HepG2 (cell line): ENCODE measurements around the gene ASB4. TPM values are rescaled to one million over a fixed set of nuclear protein-coding genes. Genes with fewer than 3 reads are reported as not detected.

Experiments used
- ATAC-seq: fragments of 200-7000 bp; cut with Tn5 transposase; 3 replicates; pipeline ENCODE4 v1.9.1; 2020; ENCODE audit warnings: mild to moderate bottlenecking, moderate library complexity
- BruUV-seq: library from RNA; stranded (reverse); fragments of 400-500 nt; replicated peaks from 2 replicates; lab custom pipeline; 2021; lab: Mats Ljungman, UMichigan
- CTCF ChIA-PET: fragments of 300-600 bp; formaldehyde crosslinking; extraction: SDS; loops from one replicate; lab custom pipeline; 2021; ENCODE audit warnings: low total read pairs, inconsistent platforms, low intra/inter-chr PET ratio; lab: Yijun Ruan, JAX
- POLR2A ChIA-PET: fragments of 350-600 bp; sonication (Branson Sonifier 250); formaldehyde crosslinking; loops from one replicate; lab custom pipeline; 2020; ENCODE audit warnings: antibody characterized with exemption, inconsistent platforms; lab: Yijun Ruan, JAX
- DNase-seq: peaks from one replicate; pipeline ENCODE4 v3.0.0-alpha.2; 2015; ENCODE audit warnings: low spot score
- FAIRE-seq: peaks from 3 replicates; lab custom pipeline; 2011; peaks lifted over from hg19 to GRCh38; lab: Jason Lieb, UNC
- H2AFZ ChIP-seq: one replicate; pipeline ENCODE4 v1.6.1; 2011; ENCODE audit warnings: low read length, inconsistent platforms
- H3K27ac ChIP-seq: fragments of 300-600 bp; 3 replicates; pipeline ENCODE4 v1.8.0; 2011; ENCODE audit warnings: mixed run types, mild to moderate bottlenecking, mixed read lengths, low read length, inconsistent platforms; ENCODE audit not compliant: insufficient read depth; ENCODE audit errors: extremely low read length
- H3K27me3 ChIP-seq, 2 experiments: fragments of 200-600 bp in 1 of 2; 2 replicates in 1 of 2; 3 replicates in 1 of 2; pipeline versions ENCODE4 v1.6.0 to v1.8.0; 2011; ENCODE audit warnings: low read length in 2 of 2, mild to moderate bottlenecking in 2 of 2, moderate library complexity in 2 of 2, inconsistent platforms in 1 of 2; ENCODE audit not compliant: insufficient read depth in 2 of 2, control insufficient read depth in 1 of 2
- H3K36me3 ChIP-seq, 2 experiments: fragments of 200-600 bp in 1 of 2; replicated peaks in 1 of 2; 2 replicates in 1 of 2; 3 replicates in 1 of 2; pipeline versions ENCODE4 v1.5.1 to v1.8.0; 2011; ENCODE audit warnings: low read length in 2 of 2, inconsistent platforms in 1 of 2; ENCODE audit not compliant: insufficient read depth in 2 of 2, control insufficient read depth in 1 of 2
- H3K4me1 ChIP-seq: 2 replicates; pipeline ENCODE4 v1.5.1; 2012; ENCODE audit warnings: low read length, inconsistent platforms; ENCODE audit not compliant: insufficient read depth
- H3K4me2 ChIP-seq: 2 replicates; pipeline ENCODE4 v1.6.0; 2011; ENCODE audit warnings: low read depth, low read length, inconsistent platforms
- H3K4me3 ChIP-seq, 3 experiments: fragments of 200-600 bp in 1 of 3; sonication (generic), shearing (Covaris generic) in 1 of 3; replicated peaks in 1 of 3; 2 replicates each; pipeline ENCODE4 v1.5.1; 2011 to 2016; ENCODE audit warnings: low read length in 3 of 3, inconsistent platforms in 2 of 3, low read depth in 2 of 3, mild to moderate bottlenecking in 2 of 3, control low read depth in 1 of 3, mixed read lengths in 1 of 3; ENCODE audit not compliant: insufficient read depth in 1 of 3
- H3K79me2 ChIP-seq: one replicate; pipeline ENCODE4 v1.6.1; 2011; ENCODE audit warnings: low read length, inconsistent platforms; ENCODE audit not compliant: insufficient read depth
- H3K9ac ChIP-seq: 2 replicates; pipeline ENCODE4 v1.6.0; 2011; ENCODE audit warnings: mild to moderate bottlenecking, low read depth, low read length, inconsistent platforms; ENCODE audit not compliant: insufficient read depth
- H3K9me3 ChIP-seq: 2 replicates; pipeline ENCODE4 v1.5.1; 2012; ENCODE audit warnings: mild to moderate bottlenecking, low read length
- H4K20me1 ChIP-seq: 2 replicates; pipeline ENCODE4 v1.6.0; 2011; ENCODE audit warnings: inconsistent platforms, mild to moderate bottlenecking, low read length, moderate library complexity; ENCODE audit not compliant: insufficient read depth
- HNRNPK ChIP-seq: fragments of 200-400 bp; formaldehyde crosslinking; IDR thresholded peaks from 2 replicates; pipeline ENCODE4 v1.6.1; 2018; ENCODE audit warnings: low read length, low read depth, moderate library complexity, mild to moderate bottlenecking; ENCODE audit not compliant: poor library complexity, severe bottlenecking
- KDM2A ChIP-seq: sonication (generic); formaldehyde crosslinking; IDR thresholded peaks from 2 replicates; pipeline ENCODE4 v1.4.0; 2020; ENCODE audit warnings: low read depth, missing genetic modification reagents, borderline replicate concordance
- MXI1 ChIP-seq: IDR thresholded peaks from 3 replicates; pipeline ENCODE4 v1.6.1; 2012; ENCODE audit warnings: low read depth, low read length, inconsistent platforms, borderline replicate concordance
- TBL1XR1 ChIP-seq: fragments of 150-350 bp; IDR thresholded peaks from 2 replicates; pipeline ENCODE4 v1.6.1; 2014; ENCODE audit warnings: borderline replicate concordance, low read length; ENCODE audit not compliant: partially characterized antibody
- ZNF160 ChIP-seq: sonication (generic); formaldehyde crosslinking; IDR thresholded peaks from 2 replicates; pipeline ENCODE4 v1.8.0; 2022; ENCODE audit warnings: mild to moderate bottlenecking, inconsistent platforms, missing genetic modification reagents
- ZNF234 ChIP-seq: sonication (generic); formaldehyde crosslinking; conservative IDR thresholded peaks from 2 replicates; pipeline ENCODE4 v1.5.1; 2020; ENCODE audit warnings: mild to moderate bottlenecking, missing genetic modification reagents
- ZNF570 ChIP-seq: sonication (generic); formaldehyde crosslinking; IDR thresholded peaks from 2 replicates; pipeline ENCODE4 v1.4.0; 2020; ENCODE audit warnings: mild to moderate bottlenecking, missing genetic modification reagents, borderline replicate concordance
- ZNF605 ChIP-seq: sonication (generic); formaldehyde crosslinking; IDR thresholded peaks from 2 replicates; pipeline ENCODE4 v1.8.0; 2022; ENCODE audit warnings: mild to moderate bottlenecking, missing genetic modification reagents
- ZNF652 ChIP-seq: IDR thresholded peaks from 2 replicates; pipeline ENCODE4 v1.6.1; 2016; ENCODE audit warnings: low read depth, borderline replicate concordance
- ZNF660 ChIP-seq: sonication (generic); formaldehyde crosslinking; IDR thresholded peaks from 2 replicates; pipeline ENCODE4 v1.5.1; 2020; ENCODE audit warnings: mild to moderate bottlenecking, low read depth, missing genetic modification reagents, borderline replicate concordance
- WGBS: methylation state at CpG from one replicate; pipeline ENCODE4 v1.1.6; 2017; ENCODE audit warnings: low lambda C conversion rate; 5-methylcytosine and 5-hydroxymethylcytosine counted together
- in situ Hi-C: cut with HindIII; loops from 2 replicates; pipeline ENCODE4 v1.10.0; 2017; ENCODE audit warnings: low pct_unique_long_range_greater_than_20kb; ENCODE audit not compliant: extremely low pct_ligation_motif_present
- intact Hi-C: fragments of 100-400 bp; cut with micrococcal nuclease; formaldehyde crosslinking; loops from one replicate; pipeline ENCODE4 v1.10.0; 2022; ENCODE audit not compliant: unreplicated experiment
- polyA plus RNA-seq, 8 experiments: library from polyadenylated mRNA; depleted of rRNA in 3 of 8; stranded (reverse) in 7 of 8; unstranded in 1 of 8; fragments of >200 nt; fragmentation: Illumina TruSeq in 4 of 8; extraction: Trizol in 4 of 8; gene quantifications; 2 replicates each; pipeline versions ENCODE4 v1.2.1 to v1.2.3, GENCODE V29; 2011 to 2016; ENCODE audit warnings: low read depth in 4 of 8, missing spikeins in 1 of 8, mixed read lengths in 1 of 8; ENCODE audit not compliant: insufficient read depth in 1 of 8
- total RNA-seq, 5 experiments: library from RNA; depleted of rRNA; stranded (reverse); fragments of >200 nt; fragmentation: Illumina TruSeq; extraction: Trizol; gene quantifications; 2 replicates each; pipeline ENCODE4 v1.2.3, GENCODE V29; 2016; ENCODE audit warnings: low read depth in 1 of 5
- TF ChIP-seq, protein P1 (sequence below): sonication (generic); formaldehyde crosslinking; conservative IDR thresholded peaks from 2 replicates; pipeline ENCODE4 v1.4.0; 2020; ENCODE audit warnings: mild to moderate bottlenecking, missing genetic modification reagents, moderate library complexity
- TF ChIP-seq, protein P2 (sequence below): IDR thresholded peaks from 2 replicates; pipeline ENCODE4 v1.6.1; 2016; ENCODE audit warnings: low read depth, control low read depth

ASB4 gene
- total and polyA plus RNA-seq, 2 of the 13 experiments (the other 11 are each of a cell fraction or from before 2014, with no cell fraction given): 1.1 to 4.0 TPM

DNA sequence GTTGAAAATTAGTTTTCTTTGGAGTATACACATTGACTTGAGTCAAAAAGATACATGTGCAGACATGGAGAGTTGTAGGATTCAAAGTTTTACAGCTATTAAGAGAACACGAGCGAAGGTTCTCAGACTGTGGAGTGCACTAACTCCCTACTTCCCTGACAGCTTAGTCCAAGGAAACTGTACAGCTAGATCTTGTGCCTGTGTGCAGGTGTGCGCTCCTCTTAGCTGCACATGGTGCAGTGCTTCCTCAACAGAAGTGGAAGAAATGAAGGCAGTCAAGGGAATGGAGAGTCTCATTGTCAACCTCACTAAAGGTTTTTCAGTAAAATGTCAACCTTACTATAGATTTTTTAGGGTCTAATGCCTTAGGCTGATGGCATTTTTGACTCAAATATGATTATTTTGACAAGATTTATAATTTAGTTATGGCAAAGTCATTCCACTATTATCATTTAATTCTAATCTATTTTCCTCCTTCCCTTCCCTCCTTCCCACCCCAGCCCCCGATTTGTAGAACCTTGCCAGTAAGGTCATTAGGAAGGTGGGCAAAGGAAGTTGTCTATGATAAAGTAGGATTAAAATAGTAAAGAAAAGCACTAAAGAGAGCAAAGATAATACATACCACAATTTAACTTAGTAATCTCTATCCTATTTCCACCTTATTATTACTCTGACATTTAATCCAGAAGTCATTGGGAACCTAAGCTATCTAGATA is 97.0 kb downstream of the ASB4 start:
- 38% methylated on average over 4 of the region's 4 CpGs for WGBS
- no peaks in the 10 kb centered on the region for H3K79me2 ChIP-seq
- intact Hi-C loops: no loop called here
- H3K4me3 ChIP-seq: no peak overlapping the region
- no peaks in the 10 kb centered on the region for H3K27me3 ChIP-seq
- ChIA-PET CTCF (no interaction called here), POLR2A (no interaction called here)
- TF ChIP-seq HNRNPK: peak; percentile 24
- no peak for TF ChIP-seq MXI1
- no peak for TF ChIP-seq TBL1XR1
- in situ Hi-C loops: no loop called here
- H3K4me1 ChIP-seq: peaks cover 7% of the 10 kb centered on the region; the same call in 1 of the 2 replicates
- no peaks in the 10 kb centered on the region for H3K36me3 ChIP-seq
- no peak overlapping the region for H3K9ac ChIP-seq
- H3K4me2 ChIP-seq: no peak overlapping the region
- no TSS peak for BruUV-seq
- H4K20me1 ChIP-seq: no peaks in the 10 kb centered on the region
- no peak for ATAC-seq
- no peak overlapping the region for H3K27ac ChIP-seq
- no peak for FAIRE-seq
- DNase-seq: no peak
- H2AFZ ChIP-seq: no peak overlapping the region
- H3K9me3 ChIP-seq: no peaks in the 10 kb centered on the region

DNA sequence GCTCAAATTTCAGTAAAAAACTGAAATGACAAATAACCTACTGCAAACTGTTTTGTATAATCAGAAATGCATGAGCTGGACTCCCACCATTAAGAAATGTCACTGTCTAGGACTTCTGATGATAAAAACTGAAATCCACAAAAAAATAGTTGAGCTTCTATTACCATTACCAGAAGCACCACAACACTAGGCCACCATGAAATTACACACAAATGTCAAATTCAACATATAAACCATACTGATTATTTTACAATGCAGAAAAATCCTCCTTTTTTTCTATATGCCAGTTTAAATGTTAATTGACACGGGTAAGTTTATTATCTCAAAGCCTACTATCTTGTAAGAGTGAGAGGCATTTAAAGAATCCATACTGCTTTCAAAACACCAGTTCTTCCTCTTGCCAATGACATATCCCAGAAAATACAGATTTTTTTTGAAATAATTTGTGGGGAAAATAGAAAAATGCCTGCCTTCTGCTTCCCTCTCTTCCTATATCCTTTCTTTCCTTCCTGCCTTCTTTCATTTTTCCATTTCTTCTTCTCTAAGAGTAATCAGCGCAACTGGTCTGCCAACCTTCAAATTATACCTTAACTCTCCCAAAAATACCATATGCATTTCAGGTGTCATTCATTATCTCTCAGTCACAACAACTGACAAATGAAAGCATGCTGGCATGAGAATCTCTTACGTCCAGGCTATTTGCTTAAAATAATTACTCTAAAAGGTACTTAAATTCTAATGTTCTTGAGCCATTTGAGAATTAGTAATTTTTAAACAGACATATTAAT is 98.3 kb downstream of the ASB4 start:
- WGBS: 57% methylated on average over 3 of the region's 3 CpGs
- H4K20me1 ChIP-seq: no peaks in the 10 kb centered on the region
- H3K9me3 ChIP-seq: no peaks in the 10 kb centered on the region
- POLR2A ChIA-PET: no interaction called here
- no peak overlapping the region for H2AFZ ChIP-seq
- no peak overlapping the region for H3K4me3 ChIP-seq
- BruUV-seq: no TSS peak
- FAIRE-seq (no peak), ATAC-seq (no peak), DNase-seq (no peak)
- no peaks in the 10 kb centered on the region for H3K27me3 ChIP-seq
- no peaks in the 10 kb centered on the region for H3K79me2 ChIP-seq
- H3K9ac ChIP-seq: no peak overlapping the region
- no peak overlapping the region for H3K27ac ChIP-seq
- in situ Hi-C loops (no loop called here), intact Hi-C loops (no loop called here)
- H3K36me3 ChIP-seq: no peaks in the 10 kb centered on the region
- peaks cover 2% of the 10 kb centered on the region; the same call in 1 of the 2 replicates for H3K4me1 ChIP-seq
- no peak overlapping the region for H3K4me2 ChIP-seq
- CTCF ChIA-PET: no interaction called here
- TF ChIP-seq ZNF660 (CRISPR knock-in tag): no peak
- no peak for TF ChIP-seq ZNF234 (CRISPR knock-in tag)
- TF ChIP-seq ZNF652 (CRISPR knock-in tag): no peak
- TF ChIP-seq, protein P1, sequence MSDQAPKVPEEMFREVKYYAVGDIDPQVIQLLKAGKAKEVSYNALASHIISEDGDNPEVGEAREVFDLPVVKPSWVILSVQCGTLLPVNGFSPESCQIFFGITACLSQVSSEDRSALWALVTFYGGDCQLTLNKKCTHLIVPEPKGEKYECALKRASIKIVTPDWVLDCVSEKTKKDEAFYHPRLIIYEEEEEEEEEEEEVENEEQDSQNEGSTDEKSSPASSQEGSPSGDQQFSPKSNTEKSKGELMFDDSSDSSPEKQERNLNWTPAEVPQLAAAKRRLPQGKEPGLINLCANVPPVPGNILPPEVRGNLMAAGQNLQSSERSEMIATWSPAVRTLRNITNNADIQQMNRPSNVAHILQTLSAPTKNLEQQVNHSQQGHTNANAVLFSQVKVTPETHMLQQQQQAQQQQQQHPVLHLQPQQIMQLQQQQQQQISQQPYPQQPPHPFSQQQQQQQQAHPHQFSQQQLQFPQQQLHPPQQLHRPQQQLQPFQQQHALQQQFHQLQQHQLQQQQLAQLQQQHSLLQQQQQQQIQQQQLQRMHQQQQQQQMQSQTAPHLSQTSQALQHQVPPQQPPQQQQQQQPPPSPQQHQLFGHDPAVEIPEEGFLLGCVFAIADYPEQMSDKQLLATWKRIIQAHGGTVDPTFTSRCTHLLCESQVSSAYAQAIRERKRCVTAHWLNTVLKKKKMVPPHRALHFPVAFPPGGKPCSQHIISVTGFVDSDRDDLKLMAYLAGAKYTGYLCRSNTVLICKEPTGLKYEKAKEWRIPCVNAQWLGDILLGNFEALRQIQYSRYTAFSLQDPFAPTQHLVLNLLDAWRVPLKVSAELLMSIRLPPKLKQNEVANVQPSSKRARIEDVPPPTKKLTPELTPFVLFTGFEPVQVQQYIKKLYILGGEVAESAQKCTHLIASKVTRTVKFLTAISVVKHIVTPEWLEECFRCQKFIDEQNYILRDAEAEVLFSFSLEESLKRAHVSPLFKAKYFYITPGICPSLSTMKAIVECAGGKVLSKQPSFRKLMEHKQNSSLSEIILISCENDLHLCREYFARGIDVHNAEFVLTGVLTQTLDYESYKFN (CRISPR knock-in tag): no peak
- TF ChIP-seq, protein P2, sequence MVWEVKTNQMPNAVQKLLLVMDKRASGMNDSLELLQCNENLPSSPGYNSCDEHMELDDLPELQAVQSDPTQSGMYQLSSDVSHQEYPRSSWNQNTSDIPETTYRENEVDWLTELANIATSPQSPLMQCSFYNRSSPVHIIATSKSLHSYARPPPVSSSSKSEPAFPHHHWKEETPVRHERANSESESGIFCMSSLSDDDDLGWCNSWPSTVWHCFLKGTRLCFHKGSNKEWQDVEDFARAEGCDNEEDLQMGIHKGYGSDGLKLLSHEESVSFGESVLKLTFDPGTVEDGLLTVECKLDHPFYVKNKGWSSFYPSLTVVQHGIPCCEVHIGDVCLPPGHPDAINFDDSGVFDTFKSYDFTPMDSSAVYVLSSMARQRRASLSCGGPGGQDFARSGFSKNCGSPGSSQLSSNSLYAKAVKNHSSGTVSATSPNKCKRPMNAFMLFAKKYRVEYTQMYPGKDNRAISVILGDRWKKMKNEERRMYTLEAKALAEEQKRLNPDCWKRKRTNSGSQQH (CRISPR knock-in tag): no peak
- TF ChIP-seq ZNF570 (CRISPR knock-in tag): no peak
- TF ChIP-seq ZNF160 (CRISPR knock-in tag): no peak
- TF ChIP-seq ZNF605 (CRISPR knock-in tag): no peak
- no peak for TF ChIP-seq KDM2A (CRISPR knock-in tag)
